HepG2 (cell line): ENCODE measurements around the gene HADHA.

Source experiments
- CTCF ChIP-seq: sonication (generic); formaldehyde crosslinking; IDR thresholded peaks from 2 replicates; pipeline ENCODE4 v1.5.0; 2020; ENCODE audit warnings: mild to moderate bottlenecking, missing genetic modification reagents, moderate library complexity
- JDP2 ChIP-seq: sonication (generic); formaldehyde crosslinking; IDR thresholded peaks from 2 replicates; pipeline ENCODE4 v1.8.1; 2022; ENCODE audit warnings: missing genetic modification reagents, borderline replicate concordance
- NCOA1 ChIP-seq: sonication (generic); formaldehyde crosslinking; IDR thresholded peaks from 2 replicates; pipeline ENCODE4 v1.9.0; 2021; ENCODE audit warnings: missing genetic modification reagents
- POLR2A ChIP-seq, 2 experiments: IDR thresholded peaks; 2 replicates each; pipeline ENCODE4 v1.6.1; 2011; ENCODE audit warnings: low read depth in 2 of 2, low read length in 2 of 2, mild to moderate bottlenecking in 1 of 2, moderate library complexity in 1 of 2; ENCODE audit not compliant: insufficient read depth in 1 of 2
- PRDM10 ChIP-seq: sonication (generic); formaldehyde crosslinking; IDR thresholded peaks from 2 replicates; pipeline ENCODE4 v1.4.0; 2020; ENCODE audit warnings: low read depth, missing genetic modification reagents
- SAP130 ChIP-seq: IDR thresholded peaks from 2 replicates; pipeline ENCODE4 v1.6.1; 2016; ENCODE audit warnings: low read depth
- ZNF792 ChIP-seq: IDR thresholded peaks from 2 replicates; pipeline ENCODE4 v1.6.1; 2016

DNA sequence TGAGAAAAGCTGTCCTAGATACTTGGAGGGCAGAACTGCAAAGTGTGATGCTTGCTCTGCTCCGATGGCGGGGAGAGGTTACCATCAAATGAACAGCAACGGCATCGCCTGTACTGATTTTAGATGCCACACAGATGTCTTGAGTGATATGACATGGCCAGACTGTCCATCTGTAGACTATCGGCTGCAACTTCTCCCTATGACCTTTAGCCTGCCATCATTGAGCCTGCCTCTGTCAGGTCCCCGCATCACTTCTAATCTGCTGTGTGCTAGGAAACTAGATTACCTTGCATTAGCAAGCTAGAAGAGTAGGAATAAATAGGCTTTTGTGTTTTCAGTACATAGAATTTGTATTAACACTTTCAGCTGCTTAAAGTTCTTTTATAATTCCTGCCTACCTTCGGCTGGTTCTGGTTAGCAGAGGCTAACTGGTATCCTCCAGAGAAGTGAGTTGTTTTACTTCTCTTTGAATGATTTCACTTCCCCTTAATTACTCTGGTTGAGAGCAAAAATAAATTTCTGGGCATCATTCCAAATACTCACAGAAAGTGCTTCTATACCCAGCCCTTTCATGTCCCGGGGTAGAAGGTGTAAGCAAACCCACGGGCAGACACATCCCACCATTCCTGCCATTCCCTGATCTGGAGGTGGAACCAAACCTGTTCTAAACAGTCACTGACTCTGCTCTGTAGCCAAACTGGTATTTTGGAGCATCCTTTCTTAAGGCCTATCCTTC, 47.6 kb downstream of the HADHA start:
- TF ChIP-seq CTCF (CRISPR knock-in tag) (no peak), NCOA1 (CRISPR knock-in tag) (no peak), POLR2A (IDR thresholded peaks at IDR 0.05; ENCODE audit: insufficient read depth in 1 of 2, low read depth in 2 of 2, low read length in 2 of 2) (no peak), JDP2 (CRISPR knock-in tag) (no peak), SAP130 (CRISPR knock-in tag) (no peak), ZNF792 (CRISPR knock-in tag) (no peak), PRDM10 (CRISPR knock-in tag) (no peak)
